Astrocyte (in vitro differentiated cells and primary cell): ENCODE results near the gene PLXNB2.

Experiments
- CTCF ChIP-seq: IDR thresholded peaks from 2 replicates; pipeline ENCODE4 v1.5.1; 2011; ENCODE audit warnings: low read depth, mild to moderate bottlenecking, inconsistent platforms, low read length, moderate library complexity; ENCODE audit not compliant: insufficient read depth
- EZH2 ChIP-seq: IDR thresholded peaks from 2 replicates; pipeline ENCODE4 v1.6.1; 2012; ENCODE audit warnings: mild to moderate bottlenecking, low read length, inconsistent platforms; ENCODE audit not compliant: insufficient read depth

DNA sequence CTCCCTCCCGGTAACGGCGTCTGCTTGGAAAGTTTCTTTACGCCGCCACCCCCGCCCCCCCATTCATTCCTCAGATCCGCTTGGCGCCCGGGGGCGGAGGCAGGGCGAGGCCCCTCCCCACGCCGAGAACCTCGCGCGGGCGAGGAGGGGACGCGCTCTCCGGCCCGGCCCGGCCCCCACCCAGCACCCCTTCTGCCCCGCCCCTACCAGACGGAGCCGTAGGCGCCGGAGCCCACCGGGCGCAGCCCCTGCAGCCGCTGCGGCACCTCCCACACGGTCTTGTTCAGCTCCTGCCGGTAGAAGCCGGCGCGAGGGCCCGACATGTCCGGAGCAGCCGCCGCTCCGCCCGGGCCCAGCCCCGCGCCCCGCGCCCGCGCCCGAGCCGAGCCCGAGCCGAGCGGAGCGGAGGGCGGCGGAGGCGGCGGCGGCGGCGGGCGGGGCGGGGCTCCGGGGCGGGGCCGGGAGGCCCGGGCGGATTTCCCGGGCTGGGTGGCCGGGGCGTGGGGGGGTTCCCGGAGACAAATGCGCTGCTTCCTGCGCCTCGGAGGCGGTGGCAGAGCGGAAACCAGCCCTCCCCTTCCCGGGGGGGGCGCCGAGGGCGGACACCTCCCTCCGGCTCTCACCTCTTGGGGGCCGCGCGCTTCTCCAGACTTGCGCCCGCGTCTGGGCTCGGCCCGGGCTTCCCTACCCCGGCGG lies 37.3 kb downstream of the PLXNB2 start, which contains the start of gene MAPK11:
- TF ChIP-seq CTCF = no peak
- no peak for TF ChIP-seq EZH2
